ENCODE results near the gene SGSM2. TPM values are rescaled to one million over a fixed set of nuclear protein-coding genes. Genes with fewer than 3 reads are reported as not detected.

The SGSM2 gene
- total and polyA plus RNA-seq, 2 of the 13 experiments (the other 11 are each of a cell fraction or from before 2014, with no cell fraction given) = 30.4 to 51.3 TPM

DNA sequence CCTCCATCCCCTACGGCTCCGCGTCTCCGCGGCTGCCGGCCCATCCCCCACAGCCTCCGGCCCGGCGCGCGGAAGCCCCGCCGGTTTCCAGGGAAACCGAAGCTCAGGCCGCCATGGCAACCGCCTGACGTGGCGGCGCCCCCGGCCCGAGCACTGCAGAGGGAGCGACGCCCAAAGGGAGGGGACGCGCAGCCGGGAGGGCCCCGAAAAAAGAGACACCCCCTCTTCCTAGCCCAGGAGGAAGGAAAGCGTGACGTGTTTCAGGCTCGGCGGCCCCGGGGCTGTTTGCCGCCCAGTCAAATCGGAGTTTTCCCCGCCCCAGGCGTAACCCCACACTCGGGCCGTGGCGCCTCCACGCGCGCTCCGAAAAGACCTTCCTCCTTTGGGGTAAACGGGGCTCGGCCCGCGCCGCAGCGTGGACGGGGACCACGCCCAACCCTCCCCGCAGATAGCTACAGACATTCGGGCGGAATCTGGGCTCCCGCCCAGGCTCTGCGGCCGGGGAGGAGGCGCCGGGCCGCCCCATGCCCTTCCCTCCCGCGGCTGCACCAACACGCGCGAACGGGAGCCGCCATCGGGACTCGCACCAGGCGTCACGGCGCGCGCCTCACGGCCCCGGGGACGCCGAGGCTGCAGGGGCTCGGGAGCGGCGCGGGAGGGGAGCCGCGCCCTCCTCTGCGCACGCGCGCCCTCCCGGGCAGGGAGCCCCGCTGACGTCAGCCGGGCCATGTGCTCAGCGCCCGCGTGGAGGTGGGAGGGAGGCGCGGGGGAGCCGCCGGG, 56.1 kb downstream of the SGSM2 start:
- POLR2A ChIA-PET = interaction anchor here (1.0 to 2.9 kb wide), 3 partner anchors 8 to 57 kb away, joined by 3 to 13 read pairs (median 10); partner anchors contain the start of genes SGSM2 and TSR1
- in situ Hi-C loops (cut with HindIII; ENCODE audit: extremely low pct_ligation_motif_present, low pct_unique_long_range_greater_than_20kb) = no loop called here
- H3K27me3 ChIP-seq (ENCODE audit: control insufficient read depth in 1 of 2, insufficient read depth in 2 of 2, low read length in 2 of 2) = no peaks in the 10 kb centered on the region; a peak in 1 of 5 replicates
- intact Hi-C loops (cut with micrococcal nuclease; ENCODE audit: unreplicated experiment) = no loop called here
- peak overlapping the region; percentile 80 for H3K27ac ChIP-seq (ENCODE audit: extremely low read length, insufficient read depth, low read length)
- CTCF ChIA-PET (ENCODE audit: low intra/inter-chr PET ratio, low total read pairs) = no interaction called here
- peaks cover 3% of the 10 kb centered on the region in 2 experiments; a peak in 2 of 5 replicates for H3K36me3 ChIP-seq (replicated peaks in 1 of 2; ENCODE audit: control insufficient read depth in 1 of 2, insufficient read depth in 2 of 2, low read length in 2 of 2)
- BruUV-seq (replicated peaks) = no TSS peak
- DNase-seq (ENCODE audit: low spot score) (peak; percentile 42), ATAC-seq (peak; percentile 0; the same call in 2 of the 3 replicates), FAIRE-seq (no peak)
- H3K4me1 ChIP-seq (ENCODE audit: insufficient read depth, low read length) = peaks cover 50% of the 10 kb centered on the region
- peak overlapping the region; percentile 77 for H3K4me2 ChIP-seq (ENCODE audit: low read depth, low read length)
- WGBS (ENCODE audit: low lambda C conversion rate) = 67% methylated on average over 37 of the region's 99 CpGs
- H3K9ac ChIP-seq (ENCODE audit: insufficient read depth, low read depth, low read length) = peak overlapping the region; percentile 80
- H4K20me1 ChIP-seq (ENCODE audit: insufficient read depth, low read length) = peaks cover 43% of the 10 kb centered on the region
- H3K9me3 ChIP-seq (ENCODE audit: low read length) = no peaks in the 10 kb centered on the region
- peaks cover 29% of the 10 kb centered on the region for H3K79me2 ChIP-seq (ENCODE audit: insufficient read depth, low read length)
- H2AFZ ChIP-seq (ENCODE audit: low read length) = no peak overlapping the region
- peak overlapping the region; percentile 37 to 72 (median 62); a peak in 5 of 6 replicates for H3K4me3 ChIP-seq (replicated peaks in 1 of 3; ENCODE audit: insufficient read depth in 1 of 3, low read depth in 2 of 3, low read length in 3 of 3)
- TF ChIP-seq ZSCAN25 (CRISPR knock-in tag; IDR thresholded peaks at IDR 0.05) (no peak), ATF1 (CRISPR knock-in tag; IDR thresholded peaks at IDR 0.05) (no peak), ZNF776 (CRISPR knock-in tag; IDR thresholded peaks at IDR 0.05) (0 out of 2 replicates have a peak, but pooled peaks have one; percentile 32), RXRB (CRISPR knock-in tag; IDR thresholded peaks at IDR 0.05; ENCODE audit: borderline replicate concordance) (no peak), ZNF775 (CRISPR knock-in tag; IDR thresholded peaks at IDR 0.05; ENCODE audit: borderline replicate concordance) (no peak), ZFP36 (IDR thresholded peaks at IDR 0.05; ENCODE audit: borderline replicate concordance, low read depth, low read length, partially characterized antibody) (no peak), TOPORS (CRISPR knock-in tag; IDR thresholded peaks at IDR 0.05) (no peak), RFX3 (CRISPR knock-in tag; IDR thresholded peaks at IDR 0.05) (peak; percentile 81), RNF2 (conservative IDR thresholded peaks at IDR 0.05; ENCODE audit: low read depth) (no peak), MAFK (conservative IDR thresholded peaks at IDR 0.05 in 1 of 2, IDR thresholded peaks at IDR 0.05 in 1 of 2; ENCODE audit: low read length in 2 of 2) (no peak), ZNF724P (CRISPR knock-in tag; IDR thresholded peaks at IDR 0.05; ENCODE audit: borderline replicate concordance) (no peak), CCAR2 (optimal IDR thresholded peaks at IDR 0.05; ENCODE audit: low read depth, low read length) (no peak), MZF1 (CRISPR knock-in tag; IDR thresholded peaks at IDR 0.05; ENCODE audit: borderline replicate concordance) (no peak), SPEN (CRISPR knock-in tag; IDR thresholded peaks at IDR 0.05; ENCODE audit: low read depth) (no peak), AGO2 (optimal IDR thresholded peaks at IDR 0.05; ENCODE audit: low read depth, low read length) (peak; percentile 79), MAZ (IDR thresholded peaks at IDR 0.05; ENCODE audit: borderline replicate concordance, low read depth, low read length) (peak; percentile 8; the same call in 1 of the 2 replicates), MAZ (CRISPR knock-in tag; IDR thresholded peaks at IDR 0.05; ENCODE audit: low read depth) (peak; percentile 53; the same call in 1 of the 2 replicates), SOX13 (IDR thresholded peaks at IDR 0.05) (no peak), SOX13 (CRISPR knock-in tag; conservative IDR thresholded peaks at IDR 0.05 in 1 of 2, IDR thresholded peaks at IDR 0.05 in 1 of 2) (no peak; a peak in 1 of 4 replicates)
- TF ChIP-seq, protein P1, sequence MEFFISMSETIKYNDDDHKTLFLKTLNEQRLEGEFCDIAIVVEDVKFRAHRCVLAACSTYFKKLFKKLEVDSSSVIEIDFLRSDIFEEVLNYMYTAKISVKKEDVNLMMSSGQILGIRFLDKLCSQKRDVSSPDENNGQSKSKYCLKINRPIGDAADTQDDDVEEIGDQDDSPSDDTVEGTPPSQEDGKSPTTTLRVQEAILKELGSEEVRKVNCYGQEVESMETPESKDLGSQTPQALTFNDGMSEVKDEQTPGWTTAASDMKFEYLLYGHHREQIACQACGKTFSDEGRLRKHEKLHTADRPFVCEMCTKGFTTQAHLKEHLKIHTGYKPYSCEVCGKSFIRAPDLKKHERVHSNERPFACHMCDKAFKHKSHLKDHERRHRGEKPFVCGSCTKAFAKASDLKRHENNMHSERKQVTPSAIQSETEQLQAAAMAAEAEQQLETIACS (CRISPR knock-in tag; IDR thresholded peaks at IDR 0.05) = peak; percentile 40; the same call in 1 of the 2 replicates
- TF ChIP-seq, protein P2, sequence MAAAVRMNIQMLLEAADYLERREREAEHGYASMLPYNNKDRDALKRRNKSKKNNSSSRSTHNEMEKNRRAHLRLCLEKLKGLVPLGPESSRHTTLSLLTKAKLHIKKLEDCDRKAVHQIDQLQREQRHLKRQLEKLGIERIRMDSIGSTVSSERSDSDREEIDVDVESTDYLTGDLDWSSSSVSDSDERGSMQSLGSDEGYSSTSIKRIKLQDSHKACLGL (CRISPR knock-in tag; IDR thresholded peaks at IDR 0.05) = peak; percentile 24; the same call in 1 of the 2 replicates

Measured in HepG2 (cell line).